Uterus (tissue), 4 donors: Measurements from ENCODE around the gene BIK. TPM values are rescaled to one million over a fixed set of nuclear protein-coding genes. Genes with fewer than 3 reads are reported as not detected.
A peak's percentile ranks its signal among the peaks of the same experiment; 100 is the strongest.

Source experiments
- DNase-seq, 2 donors: peaks; one replicate each; pipeline ENCODE4 v3.0.0-alpha.2; 2019 to 2020
- H3K27ac ChIP-seq, 2 donors: fragments of 200-600 bp; sonication (generic); 1 replicate in 1 of 2; 2 replicates in 1 of 2; pipeline ENCODE4 v1.5.1; 2016 to 2018
- H3K27me3 ChIP-seq, 2 donors: fragments of 200-600 bp; sonication (generic); one replicate each; pipeline ENCODE4 v1.5.1; 2018 to 2019; ENCODE audit warnings: control low read depth in 1 of 2
- H3K36me3 ChIP-seq, 2 donors: fragments of 200-600 bp; sonication (generic); one replicate each; pipeline ENCODE4 v1.5.1; 2019; ENCODE audit warnings: control low read depth in 1 of 2
- H3K4me1 ChIP-seq, 2 donors: fragments of 200-600 bp; sonication (generic); one replicate each; pipeline ENCODE4 v1.5.1; 2018 to 2019; ENCODE audit warnings: control low read depth in 1 of 2
- H3K4me3 ChIP-seq, 2 donors: fragments of 200-600 bp; sonication (generic); 1 replicate in 1 of 2; 2 replicates in 1 of 2; pipeline ENCODE4 v1.5.1; 2018 to 2019; ENCODE audit warnings: mild to moderate bottlenecking in 1 of 2
- H3K9me3 ChIP-seq, 2 donors: fragments of 200-600 bp; sonication (generic); one replicate each; pipeline ENCODE4 v1.5.1; 2019; ENCODE audit warnings: control low read depth in 1 of 2
- POLR2A ChIP-seq, 2 donors: fragments of 450-650 bp; IDR thresholded peaks; one replicate each; pipeline ENCODE4 v1.6.1; 2016; ENCODE audit warnings: antibody characterized with exemption in 2 of 2, mild to moderate bottlenecking in 1 of 2, moderate library complexity in 1 of 2
- intact Hi-C: fragments of 100-400 bp; cut with DNase I; formaldehyde crosslinking; loops from one replicate; pipeline ENCODE4 v1.15.1; 2023; ENCODE audit warnings: low total_unique reads
- total RNA-seq, 4 donors: library from RNA; depleted of rRNA in 3 of 4; stranded (reverse); fragments of >200 nt in 3 of 4; gene quantifications; one replicate each; pipeline versions ENCODE4 v1.1.0 to v1.2.4, GENCODE V29; 2014 to 2023
- TF ChIP-seq, protein P1 (sequence below), 4 experiments: fragments of 200-600 bp in 2 of 4; fragments of 450-650 bp in 2 of 4; sonication (generic) in 2 of 4; IDR thresholded peaks; one replicate each; pipeline ENCODE4 v1.5.1; 2016 to 2019; ENCODE audit warnings: antibody characterized with exemption in 4 of 4, mild to moderate bottlenecking in 2 of 4, moderate library complexity in 1 of 4
- donor health status: DM: yes; HTN: yes; CAD: no.

BIK gene
- total RNA-seq, 4 donors from 2014 or later: 0.49 to 0.77 (median 0.76) TPM; not detected in 1

DNA sequence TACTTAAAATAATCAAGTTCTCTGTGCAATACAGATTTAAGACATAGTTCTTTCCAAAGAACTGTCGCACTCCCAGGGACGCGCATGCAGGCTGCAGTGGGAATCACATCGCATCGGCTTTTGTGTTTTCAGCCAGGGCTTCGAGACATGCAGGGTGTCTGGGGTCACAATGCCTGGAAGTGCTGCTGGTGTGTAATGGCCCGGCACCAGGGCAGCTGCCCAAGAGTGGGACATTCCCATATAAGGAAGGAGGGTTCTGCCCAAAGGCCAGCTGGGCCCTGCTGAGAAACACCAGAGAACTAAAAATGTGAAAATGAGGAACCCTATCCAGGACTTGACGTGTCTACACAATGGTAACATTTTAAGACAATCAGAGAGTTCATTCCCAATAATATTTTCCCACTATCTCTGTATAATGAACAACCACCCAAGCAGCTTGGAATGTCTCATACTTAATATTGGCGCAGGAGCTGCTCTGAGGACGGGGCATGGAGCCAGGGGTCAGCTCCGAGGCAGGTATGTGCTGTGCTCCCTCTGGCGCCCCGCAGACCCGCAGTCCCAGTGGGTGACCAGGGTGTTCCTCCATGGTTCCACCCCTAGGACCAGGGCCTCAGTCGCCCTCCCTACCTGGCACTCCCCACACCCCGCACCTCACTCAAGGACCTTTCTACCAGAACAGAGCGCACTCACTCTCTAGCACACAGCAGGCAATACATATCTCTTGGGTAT is 21.4 kb downstream of the BIK start:
- Histone ChIP-seq H3K36me3 (no peaks in the 10 kb centered on the region), H3K27ac (no peak overlapping the region), H3K4me1 (no peaks in the 10 kb centered on the region), H3K27me3 (no peaks in the 10 kb centered on the region), H3K4me3 (no peak overlapping the region), H3K9me3 (no peaks in the 10 kb centered on the region)
- no peak for DNase-seq
- TF ChIP-seq, protein P1, sequence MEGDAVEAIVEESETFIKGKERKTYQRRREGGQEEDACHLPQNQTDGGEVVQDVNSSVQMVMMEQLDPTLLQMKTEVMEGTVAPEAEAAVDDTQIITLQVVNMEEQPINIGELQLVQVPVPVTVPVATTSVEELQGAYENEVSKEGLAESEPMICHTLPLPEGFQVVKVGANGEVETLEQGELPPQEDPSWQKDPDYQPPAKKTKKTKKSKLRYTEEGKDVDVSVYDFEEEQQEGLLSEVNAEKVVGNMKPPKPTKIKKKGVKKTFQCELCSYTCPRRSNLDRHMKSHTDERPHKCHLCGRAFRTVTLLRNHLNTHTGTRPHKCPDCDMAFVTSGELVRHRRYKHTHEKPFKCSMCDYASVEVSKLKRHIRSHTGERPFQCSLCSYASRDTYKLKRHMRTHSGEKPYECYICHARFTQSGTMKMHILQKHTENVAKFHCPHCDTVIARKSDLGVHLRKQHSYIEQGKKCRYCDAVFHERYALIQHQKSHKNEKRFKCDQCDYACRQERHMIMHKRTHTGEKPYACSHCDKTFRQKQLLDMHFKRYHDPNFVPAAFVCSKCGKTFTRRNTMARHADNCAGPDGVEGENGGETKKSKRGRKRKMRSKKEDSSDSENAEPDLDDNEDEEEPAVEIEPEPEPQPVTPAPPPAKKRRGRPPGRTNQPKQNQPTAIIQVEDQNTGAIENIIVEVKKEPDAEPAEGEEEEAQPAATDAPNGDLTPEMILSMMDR (IDR thresholded peaks at IDR 0.05): no peak
- TF ChIP-seq POLR2A (IDR thresholded peaks at IDR 0.05): no peak
- intact Hi-C loops: no loop called here

DNA sequence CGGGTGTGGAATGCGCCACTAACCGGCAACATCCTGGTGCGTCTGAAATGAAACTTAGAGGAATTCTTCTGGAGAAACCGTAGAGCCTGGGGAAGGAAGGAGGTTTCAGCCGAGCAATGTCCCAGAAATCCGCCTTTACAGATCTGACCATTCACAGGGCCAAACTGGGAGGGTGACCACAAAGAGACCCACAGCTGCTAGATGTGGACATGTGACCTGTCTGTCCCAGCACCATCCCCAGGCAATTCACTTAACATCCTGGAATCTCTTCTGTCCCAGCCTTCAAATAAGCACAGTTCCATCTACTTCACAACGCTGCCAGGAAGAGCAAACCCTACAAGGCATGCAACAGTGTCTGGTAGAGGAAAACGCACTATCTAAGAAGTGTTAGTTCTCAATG is 22.9 kb downstream of the BIK start:
- H3K36me3 ChIP-seq: no peaks in the 10 kb centered on the region
- TF ChIP-seq, protein P1 (IDR thresholded peaks at IDR 0.05): no peak
- no peak for TF ChIP-seq POLR2A (IDR thresholded peaks at IDR 0.05)
- no peak overlapping the region for H3K27ac ChIP-seq
- no peak for DNase-seq
- H3K4me3 ChIP-seq: no peak overlapping the region
- no peaks in the 10 kb centered on the region for H3K9me3 ChIP-seq
- intact Hi-C loops: no loop called here
- no peaks in the 10 kb centered on the region for H3K27me3 ChIP-seq
- no peaks in the 10 kb centered on the region for H3K4me1 ChIP-seq

DNA sequence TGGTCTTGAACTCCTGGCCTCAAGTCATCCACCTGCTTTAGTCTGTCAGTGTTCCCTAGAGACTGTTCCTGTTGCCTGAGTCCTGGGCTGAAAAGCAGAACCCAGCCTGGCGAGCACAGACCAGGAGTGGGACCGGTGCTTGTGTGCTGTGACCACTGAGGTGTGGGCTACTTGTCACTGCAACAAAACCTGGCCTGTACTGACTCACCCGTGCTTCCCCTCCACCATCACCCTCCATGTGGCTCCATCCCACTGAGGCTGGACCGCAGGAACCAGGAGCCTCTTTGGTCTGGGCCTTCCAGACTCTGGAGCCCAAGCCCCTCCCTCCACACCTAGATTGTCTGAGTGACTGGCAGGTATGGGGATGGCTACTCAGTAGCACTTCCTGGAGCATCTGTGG is 24.0 kb downstream of the BIK start:
- no peaks in the 10 kb centered on the region for H3K36me3 ChIP-seq
- H3K27me3 ChIP-seq: no peaks in the 10 kb centered on the region
- DNase-seq: no peak
- intact Hi-C loops: no loop called here
- no peak overlapping the region for H3K27ac ChIP-seq
- TF ChIP-seq, protein P1 (IDR thresholded peaks at IDR 0.05): no peak
- no peak for TF ChIP-seq POLR2A (IDR thresholded peaks at IDR 0.05)
- H3K9me3 ChIP-seq: no peaks in the 10 kb centered on the region
- H3K4me1 ChIP-seq: no peaks in the 10 kb centered on the region
- H3K4me3 ChIP-seq: no peak overlapping the region

DNA sequence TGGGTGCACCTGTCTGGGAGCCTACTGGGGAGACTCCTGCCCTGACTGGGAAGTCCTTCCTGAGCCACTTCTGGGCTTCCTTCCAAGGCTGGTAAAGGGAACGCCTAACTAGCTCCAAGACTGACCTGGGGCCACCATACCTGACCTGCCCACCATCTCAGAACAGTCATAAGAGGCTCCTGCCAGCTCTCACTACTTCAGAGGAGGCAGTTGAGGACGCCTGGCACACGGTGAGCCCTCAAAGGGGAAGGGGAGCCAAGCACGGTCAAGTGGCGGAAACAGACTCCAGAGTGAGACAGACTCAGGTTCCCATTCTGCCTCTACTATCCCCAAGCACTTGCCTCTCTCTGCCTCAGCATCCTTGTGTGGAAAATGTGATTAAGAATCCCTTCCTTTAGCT is 25.0 kb downstream of the BIK start:
- Histone ChIP-seq H3K4me3 (no peak overlapping the region), H3K27ac (no peak overlapping the region), H3K27me3 (no peaks in the 10 kb centered on the region), H3K36me3 (no peaks in the 10 kb centered on the region), H3K4me1 (no peaks in the 10 kb centered on the region), H3K9me3 (no peaks in the 10 kb centered on the region)
- DNase-seq: no peak
- intact Hi-C loops: no loop called here
- no peak for TF ChIP-seq POLR2A (IDR thresholded peaks at IDR 0.05)
- TF ChIP-seq, protein P1 (IDR thresholded peaks at IDR 0.05): no peak

DNA sequence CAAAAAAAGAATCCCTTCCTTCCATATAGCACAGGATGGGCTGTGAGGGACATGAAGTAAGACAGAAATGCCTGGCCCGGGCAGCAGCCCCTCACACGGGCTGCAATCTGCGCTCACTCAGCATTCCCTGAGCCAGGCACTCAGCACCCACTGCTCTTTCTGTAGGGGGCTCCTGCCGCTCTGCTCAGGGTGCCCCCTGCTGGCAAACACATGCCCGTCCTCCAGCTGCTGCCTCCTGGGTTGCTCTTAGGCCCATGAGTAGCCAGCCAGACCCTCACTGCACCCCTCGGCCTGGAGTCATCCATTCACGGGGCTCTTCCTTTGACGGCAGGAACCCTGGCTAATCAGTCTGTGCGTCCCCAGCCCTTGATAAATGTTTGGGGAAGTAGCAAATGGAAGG is 25.7 kb downstream of the BIK start:
- H3K36me3 ChIP-seq: no peaks in the 10 kb centered on the region
- TF ChIP-seq POLR2A (IDR thresholded peaks at IDR 0.05): no peak
- TF ChIP-seq, protein P1 (IDR thresholded peaks at IDR 0.05): peak in 2 of 4 experiments; percentile 23 to 49
- no peak for DNase-seq
- H3K4me1 ChIP-seq: no peaks in the 10 kb centered on the region
- intact Hi-C loops: no loop called here
- no peaks in the 10 kb centered on the region for H3K27me3 ChIP-seq
- peak overlapping the region in 1 of 2 donors; percentile 5 for H3K27ac ChIP-seq
- no peaks in the 10 kb centered on the region for H3K9me3 ChIP-seq
- no peak overlapping the region for H3K4me3 ChIP-seq
